ENCODE measurements around the gene ANKRD65.

Gene ANKRD65

GRCh38 chr1:1433804-1434130 lies 12.7 kb upstream of the ANKRD65 start:
- TF ChIP-seq REST (IDR thresholded peaks at IDR 0.05; ENCODE audit: insufficient replicate concordance, low read depth) (no peak), SPI1 (IDR thresholded peaks at IDR 0.05; ENCODE audit: borderline replicate concordance, low read depth) (no peak), GABPA (IDR thresholded peaks at IDR 0.05; ENCODE audit: low read depth) (no peak), CTCF (IDR thresholded peaks at IDR 0.05; ENCODE audit: insufficient read depth, low read length) (no peak), POLR2AphosphoS5 (IDR thresholded peaks at IDR 0.05; ENCODE audit: low read depth) (no peak)
- Histone ChIP-seq H3K27me3 (ENCODE audit: insufficient read depth, poor library complexity, severe bottlenecking) (peaks cover 21% of the 10 kb centered on the region), H3K4me3 (replicated peaks; ENCODE audit: insufficient read depth, low read length) (no peak overlapping the region), H3K27ac (replicated peaks) (no peak overlapping the region)
- DNase-seq (ENCODE audit: low read depth in 1 of 2, low spot score in 1 of 2), result peak in 1 of 2 experiments; percentile 14

- Histone ChIP-seq H3K4me3 (replicated peaks; ENCODE audit: insufficient read depth, low read length) (no peak overlapping the region), H3K27ac (replicated peaks) (no peak overlapping the region), H3K27me3 (ENCODE audit: insufficient read depth, poor library complexity, severe bottlenecking) (peaks cover 23% of the 10 kb centered on the region)
- no peak for DNase-seq (ENCODE audit: low read depth in 1 of 2, low spot score in 1 of 2)
- TF ChIP-seq CTCF (IDR thresholded peaks at IDR 0.05; ENCODE audit: insufficient read depth, low read length), result no peak
- TF ChIP-seq SPI1 (IDR thresholded peaks at IDR 0.05; ENCODE audit: borderline replicate concordance, low read depth), result no peak
- TF ChIP-seq POLR2AphosphoS5 (IDR thresholded peaks at IDR 0.05; ENCODE audit: low read depth), result no peak
- TF ChIP-seq REST (IDR thresholded peaks at IDR 0.05; ENCODE audit: insufficient replicate concordance, low read depth), result no peak
- TF ChIP-seq GABPA (IDR thresholded peaks at IDR 0.05; ENCODE audit: low read depth), result no peak
Measured at GRCh38 chr1:1432951-1433803, 12.1 kb upstream of the ANKRD65 start.

GRCh38 chr1:1432274-1432950 lies 11.3 kb upstream of the ANKRD65 start:
- Histone ChIP-seq H3K27me3 (ENCODE audit: insufficient read depth, poor library complexity, severe bottlenecking) (peaks cover 24% of the 10 kb centered on the region), H3K4me3 (replicated peaks; ENCODE audit: insufficient read depth, low read length) (no peak overlapping the region), H3K27ac (replicated peaks) (no peak overlapping the region)
- TF ChIP-seq REST (IDR thresholded peaks at IDR 0.05; ENCODE audit: insufficient replicate concordance, low read depth) (no peak), GABPA (IDR thresholded peaks at IDR 0.05; ENCODE audit: low read depth) (no peak), POLR2AphosphoS5 (IDR thresholded peaks at IDR 0.05; ENCODE audit: low read depth) (no peak), CTCF (IDR thresholded peaks at IDR 0.05; ENCODE audit: insufficient read depth, low read length) (no peak), SPI1 (IDR thresholded peaks at IDR 0.05; ENCODE audit: borderline replicate concordance, low read depth) (no peak)
- no peak for DNase-seq (ENCODE audit: low read depth in 1 of 2, low spot score in 1 of 2)
